ENCODE data around the gene SCAMP2. TPM values are rescaled to one million over a fixed set of nuclear protein-coding genes. Genes with fewer than 3 reads are reported as not detected.

SCAMP2 gene
- total RNA-seq, 1 experiment from 2014 or later = 55.8 TPM

GRCh38 chr15:74816624-74817369, 56.4 kb downstream of the SCAMP2 start:
- ChIA-PET CTCF (no interaction called here), RAD21 (ENCODE audit: low non-redundant PET in 1 of 2, low total read pairs in 2 of 2, uncharacterized antibody in 2 of 2, unreplicated experiment in 2 of 2) (interaction anchor here in 1 of 2 experiments (0.5 kb wide), 1 partner anchor 133 kb away, joined by 3 read pairs; no protein-coding TSS in a partner anchor), POLR2A (no interaction called here)
- Histone ChIP-seq H3K79me2 (ENCODE audit: insufficient read depth, low read length) (no peaks in the 10 kb centered on the region), H3K36me3 (ENCODE audit: control insufficient read depth in 1 of 2, insufficient read depth in 2 of 2, low read length in 2 of 2) (no peaks in the 10 kb centered on the region), H4K20me1 (ENCODE audit: insufficient read depth) (no peaks in the 10 kb centered on the region), H3K4me3 (replicated peaks in 1 of 2; ENCODE audit: low read depth in 1 of 2, low read length in 2 of 2) (no peak overlapping the region), H3K27me3 (ENCODE audit: insufficient read depth, low read length) (no peaks in the 10 kb centered on the region), H2AFZ (ENCODE audit: low read depth, low read length, poor library complexity, severe bottlenecking) (no peak overlapping the region), H3K4me2 (ENCODE audit: low read length) (no peak overlapping the region), H3K9ac (ENCODE audit: low read length) (no peak overlapping the region), H3K9me2 (ENCODE audit: insufficient read depth) (no peaks in the 10 kb centered on the region), H3K4me1 (ENCODE audit: control insufficient read depth in 1 of 2, insufficient read depth in 2 of 2, low read length in 2 of 2) (peaks cover 20 to 43% of the 10 kb centered on the region in 2 experiments), H3K27ac (ENCODE audit: low read depth, low read length) (no peak overlapping the region), H3K9me3 (ENCODE audit: control insufficient read depth in 1 of 2, insufficient read depth in 1 of 2, low read depth in 1 of 2, low read length in 2 of 2) (no peaks in the 10 kb centered on the region)
- no TSS peak for BruUV-seq (replicated peaks)
- TF ChIP-seq MAX (IDR thresholded peaks at IDR 0.05) (no peak), CTCF (IDR thresholded peaks at IDR 0.05 in 2 of 3, conservative IDR thresholded peaks at IDR 0.05 in 1 of 3; ENCODE audit: borderline replicate concordance in 1 of 3, insufficient read depth in 1 of 3, low read depth in 2 of 3, low read length in 2 of 3) (no peak), TCF7L2 (IDR thresholded peaks at IDR 0.05; ENCODE audit: borderline replicate concordance, extremely low read depth, insufficient read depth, insufficient read length) (no peak), SRF (IDR thresholded peaks at IDR 0.05; ENCODE audit: low read depth) (no peak), POLR2A (IDR thresholded peaks at IDR 0.05; ENCODE audit: borderline replicate concordance, extremely low read depth, insufficient read depth, insufficient read length) (no peak), ZFX (IDR thresholded peaks at IDR 0.05) (no peak), ELF1 (IDR thresholded peaks at IDR 0.05; ENCODE audit: borderline replicate concordance, low read depth) (no peak), RAD21 (IDR thresholded peaks at IDR 0.05; ENCODE audit: low read depth) (no peak), POLR2AphosphoS5 (IDR thresholded peaks at IDR 0.05; ENCODE audit: low read depth, low read length) (no peak), ZBTB33 (IDR thresholded peaks at IDR 0.05; ENCODE audit: extremely low read depth, insufficient replicate concordance, low read length) (no peak), JUND (IDR thresholded peaks at IDR 0.05) (no peak), FOSL1 (IDR thresholded peaks at IDR 0.05; ENCODE audit: low read depth) (no peak), CEBPB (IDR thresholded peaks at IDR 0.05; ENCODE audit: low read depth) (no peak), EZH2 (IDR thresholded peaks at IDR 0.05) (no peak), EGR1 (IDR thresholded peaks at IDR 0.05; ENCODE audit: low read depth) (no peak), ATF3 (IDR thresholded peaks at IDR 0.05) (no peak), SIN3A (IDR thresholded peaks at IDR 0.05; ENCODE audit: low read depth) (no peak), ZNF274 (IDR thresholded peaks at IDR 0.05; ENCODE audit: low read depth, low read length) (no peak), EZH2phosphoT487 (IDR thresholded peaks at IDR 0.05; ENCODE audit: borderline replicate concordance) (no peak), YY1 (IDR thresholded peaks at IDR 0.05; ENCODE audit: extremely low read depth, insufficient replicate concordance, low read depth, low read length) (no peak)
- intact Hi-C loops (cut with micrococcal nuclease) = no loop called here
- DNase-seq (ENCODE audit: low read depth, low spot score) (no peak), ATAC-seq (no peak)

All from HCT116 (cell line).